ENCODE measurements around the gene UGT1A9. TPM values are rescaled to one million over a fixed set of nuclear protein-coding genes. Genes with fewer than 3 reads are reported as not detected.
"Not testable (repeated sequence)": the region's sequence is repeated elsewhere in the genome, so short reads cannot be mapped to it uniquely, and the experiment has no call there.

The UGT1A9 gene
- total RNA-seq, 1 experiment from 2014 or later: not detected

- H3K14ac ChIP-seq (ENCODE audit: insufficient read depth, low read length): no peak overlapping the region; the same call in 1 of the 2 replicates
- Mint-ChIP-seq H3K9me3 (peaks cover 4 to 11% of the 10 kb centered on the region in 2 experiments; a peak in 3 of 5 replicates), H3K27me3 (ENCODE audit: low read depth) (no peaks in the 10 kb centered on the region), H3K36me3 (ENCODE audit: insufficient read depth in 1 of 3, low read depth in 3 of 3) (peaks cover 0 to 10% (median 1%) of the 10 kb centered on the region in 3 experiments; a peak in 3 of 7 replicates), H3K4me3 (no peak overlapping the region), H3K4me1 (peaks cover 14 to 20% of the 10 kb centered on the region in 2 experiments), H3K27ac (peak overlapping the region in 2 of 3 experiments; percentile 88 to 92; a peak in 4 of 7 replicates)
- no peak overlapping the region for H3K23ac ChIP-seq (ENCODE audit: insufficient read length, low read depth, low read length)
- H4K91ac ChIP-seq (ENCODE audit: insufficient read length, low read depth, low read length): no peak overlapping the region
- H2BK15ac ChIP-seq (ENCODE audit: low read depth, low read length): 0 out of 2 replicates have a peak overlapping the region, but pooled peaks have one; percentile 31
- H3K56ac ChIP-seq (ENCODE audit: insufficient read length, low read depth, low read length): no peak overlapping the region
- no peak overlapping the region for H2BK5ac ChIP-seq (ENCODE audit: insufficient read length, low read length)
- H2BK120ac ChIP-seq (ENCODE audit: low read depth, low read length, poor library complexity, severe bottlenecking): no peak overlapping the region
- no peaks in the 10 kb centered on the region for H3K79me2 ChIP-seq (ENCODE audit: insufficient read depth, low read length)
- H4K5ac ChIP-seq (ENCODE audit: insufficient read length, low read depth, low read length): no peak overlapping the region
- H2AK5ac ChIP-seq (ENCODE audit: insufficient read length, low read length): no peak overlapping the region
- no peaks in the 10 kb centered on the region for H3K4me1 ChIP-seq (ENCODE audit: insufficient read depth, low read length)
- H2AFZ ChIP-seq (ENCODE audit: low read length): no peak overlapping the region
- DNase-seq: no peak
- no peaks in the 10 kb centered on the region for H4K20me1 ChIP-seq (ENCODE audit: control insufficient read depth, insufficient read depth, insufficient read length)
- no peak overlapping the region for H3K18ac ChIP-seq (ENCODE audit: insufficient read length, low read depth, low read length)
- TF ChIP-seq CTCF (conservative IDR thresholded peaks at IDR 0.05): no peak
- H3K4ac ChIP-seq (ENCODE audit: low read depth, low read length): no peak overlapping the region
- H3K4me2 ChIP-seq (ENCODE audit: insufficient read depth, insufficient read length, low read length): no peak overlapping the region
- no peak overlapping the region for H3K27ac ChIP-seq (ENCODE audit: insufficient read length, low read depth, low read length)
- no peak overlapping the region for H3T11ph ChIP-seq (ENCODE audit: low read length)
- no peaks in the 10 kb centered on the region for H3K27me3 ChIP-seq (ENCODE audit: insufficient read depth, low read length)
- no peak overlapping the region for H4K8ac ChIP-seq (replicated peaks; ENCODE audit: insufficient read length, low read depth, low read length)
- no peak overlapping the region for H3K9ac ChIP-seq (ENCODE audit: extremely low read depth, insufficient read length, low read length)
- H2BK12ac ChIP-seq (ENCODE audit: insufficient read length, low read depth, low read length): no peak overlapping the region
- WGBS (ENCODE audit: extremely low coverage, insufficient read length, low lambda C conversion rate): no CpG with 5 or more reads among the region's 1 CpG
- H2BK20ac ChIP-seq (ENCODE audit: low read depth, low read length, poor library complexity, severe bottlenecking): no peak overlapping the region
- no peaks in the 10 kb centered on the region for H3K79me1 ChIP-seq (ENCODE audit: insufficient read depth, low read depth, low read length, poor library complexity, severe bottlenecking)
- H3K23me2 ChIP-seq (ENCODE audit: insufficient read length, low read depth, low read length, poor library complexity, severe bottlenecking): no peaks in the 10 kb centered on the region
- no peaks in the 10 kb centered on the region for H3K9me3 ChIP-seq (ENCODE audit: control insufficient read depth, low read depth, low read length)
Observed at GRCh38 chr2:233700028-233700635, 28.4 kb downstream of the UGT1A9 start.

GRCh38 chr2:233700842-233701241, 29.1 kb downstream of the UGT1A9 start:
- not testable (repeated sequence) for H3K79me2 ChIP-seq (ENCODE audit: insufficient read depth, low read length); H3K4me1 ChIP-seq (ENCODE audit: insufficient read depth, low read length); H3K27ac ChIP-seq (ENCODE audit: insufficient read length, low read depth, low read length); H3K27ac Mint-ChIP-seq; H3K14ac ChIP-seq (ENCODE audit: insufficient read depth, low read length); H4K91ac ChIP-seq (ENCODE audit: insufficient read length, low read depth, low read length); H2AFZ ChIP-seq (ENCODE audit: low read length); H2BK5ac ChIP-seq (ENCODE audit: insufficient read length, low read length); H2BK15ac ChIP-seq (ENCODE audit: low read depth, low read length); H2BK120ac ChIP-seq (ENCODE audit: low read depth, low read length, poor library complexity, severe bottlenecking); H3K18ac ChIP-seq (ENCODE audit: insufficient read length, low read depth, low read length); H3K79me1 ChIP-seq (ENCODE audit: insufficient read depth, low read depth, low read length, poor library complexity, severe bottlenecking); H4K5ac ChIP-seq (ENCODE audit: insufficient read length, low read depth, low read length); H3K4ac ChIP-seq (ENCODE audit: low read depth, low read length); H3K27me3 ChIP-seq (ENCODE audit: insufficient read depth, low read length); H3K27me3 Mint-ChIP-seq (ENCODE audit: low read depth); H3K9me3 ChIP-seq (ENCODE audit: control insufficient read depth, low read depth, low read length); H3K23ac ChIP-seq (ENCODE audit: insufficient read length, low read depth, low read length); H3K4me3 Mint-ChIP-seq; H3K56ac ChIP-seq (ENCODE audit: insufficient read length, low read depth, low read length); H3K36me3 Mint-ChIP-seq (ENCODE audit: insufficient read depth in 1 of 3, low read depth in 3 of 3); H2BK20ac ChIP-seq (ENCODE audit: low read depth, low read length, poor library complexity, severe bottlenecking); DNase-seq; H3K4me2 ChIP-seq (ENCODE audit: insufficient read depth, insufficient read length, low read length); H2BK12ac ChIP-seq (ENCODE audit: insufficient read length, low read depth, low read length); H2AK5ac ChIP-seq (ENCODE audit: insufficient read length, low read length); H3K23me2 ChIP-seq (ENCODE audit: insufficient read length, low read depth, low read length, poor library complexity, severe bottlenecking); H3K9ac ChIP-seq (ENCODE audit: extremely low read depth, insufficient read length, low read length); H4K8ac ChIP-seq (replicated peaks; ENCODE audit: insufficient read length, low read depth, low read length); H4K20me1 ChIP-seq (ENCODE audit: control insufficient read depth, insufficient read depth, insufficient read length); H3T11ph ChIP-seq (ENCODE audit: low read length)
- Mint-ChIP-seq H3K4me1 (peaks cover 14 to 20% of the 10 kb centered on the region in 2 experiments), H3K9me3 (peaks cover 4 to 11% of the 10 kb centered on the region in 2 experiments; a peak in 3 of 5 replicates)
- WGBS (ENCODE audit: extremely low coverage, insufficient read length, low lambda C conversion rate): no CpG with 5 or more reads among the region's 5 CpGs

Data from H9 (cell line).